Suprapubic skin (tissue), 2 donors: ENCODE measurements around the gene AP3B1.

Source experiments
- EP300 ChIP-seq: sonication (generic); formaldehyde crosslinking; IDR thresholded peaks from one replicate; pipeline ENCODE4 v1.6.1; 2017; ENCODE audit warnings: antibody characterized with exemption
- POLR2A ChIP-seq, 2 donors: fragments of 450-650 bp; IDR thresholded peaks; one replicate each; pipeline ENCODE4 v1.6.1; 2017; ENCODE audit warnings: antibody characterized with exemption in 2 of 2, mild to moderate bottlenecking in 2 of 2, moderate library complexity in 2 of 2

DNA sequence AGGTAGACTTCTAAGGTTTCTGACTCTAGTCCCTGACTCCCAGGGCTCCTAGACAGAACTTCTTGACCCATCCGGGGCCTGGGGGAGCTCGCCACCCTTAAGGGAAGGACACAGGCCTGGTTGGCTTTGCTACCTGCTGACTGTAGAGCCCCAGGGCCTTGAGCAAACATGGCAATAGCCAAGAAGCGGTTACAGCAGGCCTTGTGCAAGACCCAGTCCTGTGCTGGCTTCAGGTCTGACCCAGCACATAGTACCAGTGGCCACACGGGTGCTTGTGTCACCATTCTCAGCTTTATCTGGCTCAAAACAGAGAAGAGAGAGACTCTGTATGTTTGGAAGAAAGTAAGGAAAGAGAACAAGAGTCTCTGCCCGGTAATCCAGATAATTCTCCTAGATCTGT is 41.8 kb downstream of the AP3B1 start:
- TF ChIP-seq POLR2A (IDR thresholded peaks at IDR 0.05), result no peak
- no peak for TF ChIP-seq EP300
